ENCODE measurements around the gene TRAPPC4.
"Not testable (repeated sequence)": the region's sequence is repeated elsewhere in the genome, so short reads cannot be mapped to it uniquely, and the experiment has no call there.

Gene TRAPPC4

DNA sequence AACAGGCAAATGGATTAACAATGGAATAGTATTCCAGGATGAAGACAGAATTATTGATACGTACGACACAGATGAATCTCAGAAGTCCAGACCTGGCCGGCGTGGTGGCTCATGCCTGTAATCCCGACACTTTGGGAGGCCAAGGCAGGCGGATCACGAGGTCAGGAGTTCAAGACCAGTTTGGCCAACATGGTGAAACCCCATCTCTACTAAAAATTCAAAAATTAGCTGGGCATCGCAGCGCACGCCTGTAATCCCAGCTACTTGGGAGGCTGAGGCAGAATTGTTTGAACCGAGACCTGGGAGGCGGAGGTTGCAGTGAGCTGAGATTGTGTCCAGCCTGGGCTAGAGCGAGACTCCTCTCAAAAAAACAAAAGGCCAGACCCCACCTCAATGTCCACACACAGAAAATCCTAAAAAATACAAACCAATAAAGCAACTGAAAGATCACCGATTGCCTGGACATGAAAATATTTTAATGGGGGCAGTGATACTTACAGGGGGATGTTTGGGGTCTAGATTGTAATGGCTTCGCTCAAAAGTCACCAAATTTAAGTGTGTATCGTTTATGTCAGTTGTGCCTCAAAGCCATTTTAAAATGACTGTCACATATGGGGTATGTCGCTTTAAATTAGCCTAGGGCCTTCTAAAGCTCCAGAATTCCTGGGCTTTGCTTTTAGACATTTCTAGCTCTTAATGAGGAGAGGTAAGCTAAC lies 4.2 kb upstream of the TRAPPC4 start:
- no peak for DNase-seq

DNA sequence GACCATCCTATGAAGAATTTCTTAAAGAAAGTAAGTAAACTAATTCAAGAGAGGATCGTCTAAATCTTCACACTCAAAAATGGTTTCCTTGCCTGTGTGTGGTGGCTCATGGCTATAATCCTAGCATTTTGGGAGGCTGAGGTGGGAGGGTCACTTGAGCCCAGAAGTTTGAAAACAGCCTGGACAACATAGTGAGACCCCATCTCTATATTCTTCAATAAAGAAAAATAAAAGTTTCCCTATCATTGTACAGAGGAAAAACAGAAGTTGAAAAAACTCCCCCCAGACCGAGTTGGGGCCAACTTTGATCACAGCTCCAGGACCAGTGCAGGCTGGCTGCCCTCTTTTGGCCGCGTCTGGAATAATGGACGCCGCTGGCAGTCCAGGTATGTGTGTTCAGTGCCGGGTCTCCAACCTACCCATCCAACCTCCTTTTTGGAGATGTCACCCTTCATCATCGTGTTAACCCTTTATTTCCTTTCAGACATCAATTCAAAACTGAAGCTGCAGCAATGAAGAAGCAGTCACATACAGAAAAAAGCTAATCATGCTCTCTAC lies 3.4 kb upstream of the TRAPPC4 start:
- DNase-seq: no peak

DNA sequence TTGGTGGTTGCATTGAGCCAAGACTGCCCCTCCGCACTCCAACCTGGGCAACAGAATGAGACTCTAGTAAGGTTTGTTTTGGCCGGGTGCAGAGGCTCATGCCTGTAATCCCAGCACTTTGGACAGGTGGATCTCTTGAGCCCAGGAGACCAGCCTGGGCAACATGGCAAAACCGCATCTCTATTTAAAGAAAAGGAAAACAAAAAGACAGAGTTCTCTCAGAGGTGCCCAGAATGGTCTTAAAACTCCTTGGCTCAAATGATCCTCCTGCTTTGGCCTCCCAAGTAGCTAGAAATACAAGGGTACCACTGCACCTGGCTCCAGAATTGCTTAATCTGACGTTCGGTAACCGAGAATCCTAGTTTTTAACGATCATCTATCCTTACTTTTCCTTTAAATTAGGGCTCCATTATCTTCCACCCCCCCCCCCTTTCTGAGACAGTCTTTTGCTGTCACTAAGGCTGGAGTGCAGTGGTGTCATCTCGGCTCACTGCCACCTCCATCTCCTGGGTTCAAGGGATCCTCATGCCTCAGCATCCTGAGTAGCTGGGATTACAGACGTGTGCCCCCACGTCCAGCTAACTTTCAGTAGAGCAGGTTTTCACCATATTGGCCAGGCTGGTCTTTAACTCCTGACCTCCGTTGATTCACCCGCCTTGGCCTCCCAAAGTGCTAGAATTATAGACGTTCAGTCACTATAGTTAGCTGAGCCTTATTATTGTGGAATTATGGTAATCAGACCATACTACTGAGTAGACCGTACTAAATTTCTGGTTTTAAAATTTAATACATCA lies 2.2 kb upstream of the TRAPPC4 start:
- no peak for DNase-seq

DNA sequence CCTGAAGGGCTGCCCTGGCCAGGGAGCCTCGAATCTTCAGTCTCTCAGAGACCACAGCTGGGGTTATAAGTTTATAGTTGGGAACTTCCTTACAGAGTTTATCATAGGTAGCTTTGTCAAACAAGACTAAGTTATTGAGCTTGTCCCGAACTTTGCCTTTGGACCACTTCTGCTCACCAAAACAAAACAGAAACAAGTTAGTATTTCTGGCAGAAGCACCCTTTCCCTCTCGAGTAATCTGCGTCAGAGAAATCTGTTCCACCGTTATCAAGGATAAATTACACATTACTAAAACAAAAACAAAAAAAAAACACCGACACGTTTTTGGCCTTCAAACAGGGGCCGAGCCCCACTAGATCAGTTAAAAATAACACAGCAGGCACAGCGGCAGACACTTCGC lies 1.2 kb upstream of the TRAPPC4 start:
- DNase-seq: not testable (repeated sequence)

DNA sequence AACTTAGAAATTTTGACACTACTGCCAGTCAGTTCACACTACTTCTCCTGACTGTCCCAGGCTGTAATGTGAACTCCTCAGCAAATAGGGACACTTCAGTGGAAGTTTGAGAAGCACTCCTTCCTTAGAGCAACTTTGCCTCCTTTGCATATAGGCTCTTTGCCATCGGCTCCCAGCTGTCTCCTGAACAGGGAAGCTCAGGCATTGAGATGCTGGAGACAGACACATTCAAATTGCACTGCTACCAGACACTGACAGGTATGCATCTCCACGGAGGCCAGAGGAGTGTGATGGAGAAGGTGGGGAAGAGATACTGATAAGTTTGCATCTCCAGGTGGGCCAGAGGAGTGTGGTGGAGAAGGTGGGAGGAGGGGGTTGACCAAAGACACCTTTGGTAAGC lies 1.4 kb downstream of the TRAPPC4 start:
- no peak for DNase-seq

DNA sequence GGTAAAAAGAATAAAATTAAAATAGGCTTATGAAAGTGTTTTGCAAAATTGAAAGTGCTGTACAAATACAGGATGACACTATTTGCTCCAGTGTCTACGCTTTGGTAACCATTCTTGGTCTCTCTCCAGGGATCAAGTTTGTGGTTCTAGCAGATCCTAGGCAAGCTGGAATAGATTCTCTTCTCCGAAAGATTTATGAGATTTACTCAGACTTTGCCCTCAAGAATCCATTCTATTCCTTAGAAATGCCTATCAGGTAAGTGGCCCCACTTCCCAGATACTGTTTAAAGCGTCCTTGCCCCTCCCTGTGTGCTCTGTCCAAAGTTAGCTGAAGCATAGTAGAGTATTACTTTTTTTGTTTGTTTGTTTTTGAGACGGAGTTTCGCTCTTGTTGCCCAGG lies 3.1 kb downstream of the TRAPPC4 start:
- DNase-seq: no peak

DNA sequence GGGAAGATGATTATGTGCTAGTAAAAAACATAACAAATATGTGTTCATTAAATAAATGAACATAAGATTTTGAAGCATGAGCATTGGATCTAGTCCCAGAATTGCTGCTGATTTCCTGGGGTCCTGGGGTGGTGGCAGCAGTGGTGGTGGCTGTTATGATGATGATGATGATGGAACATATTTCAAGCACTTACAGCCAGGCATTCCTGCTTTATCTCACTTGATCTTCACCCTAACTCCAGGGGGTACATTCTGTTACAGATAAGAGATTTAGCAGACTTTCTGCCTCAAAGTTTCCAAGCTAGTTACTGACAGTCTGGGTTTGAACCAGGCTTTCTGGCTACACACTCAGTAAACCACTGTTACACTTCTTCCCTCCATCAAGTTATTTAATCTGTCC lies 5.2 kb downstream of the TRAPPC4 start:
- no peak for DNase-seq

DNA sequence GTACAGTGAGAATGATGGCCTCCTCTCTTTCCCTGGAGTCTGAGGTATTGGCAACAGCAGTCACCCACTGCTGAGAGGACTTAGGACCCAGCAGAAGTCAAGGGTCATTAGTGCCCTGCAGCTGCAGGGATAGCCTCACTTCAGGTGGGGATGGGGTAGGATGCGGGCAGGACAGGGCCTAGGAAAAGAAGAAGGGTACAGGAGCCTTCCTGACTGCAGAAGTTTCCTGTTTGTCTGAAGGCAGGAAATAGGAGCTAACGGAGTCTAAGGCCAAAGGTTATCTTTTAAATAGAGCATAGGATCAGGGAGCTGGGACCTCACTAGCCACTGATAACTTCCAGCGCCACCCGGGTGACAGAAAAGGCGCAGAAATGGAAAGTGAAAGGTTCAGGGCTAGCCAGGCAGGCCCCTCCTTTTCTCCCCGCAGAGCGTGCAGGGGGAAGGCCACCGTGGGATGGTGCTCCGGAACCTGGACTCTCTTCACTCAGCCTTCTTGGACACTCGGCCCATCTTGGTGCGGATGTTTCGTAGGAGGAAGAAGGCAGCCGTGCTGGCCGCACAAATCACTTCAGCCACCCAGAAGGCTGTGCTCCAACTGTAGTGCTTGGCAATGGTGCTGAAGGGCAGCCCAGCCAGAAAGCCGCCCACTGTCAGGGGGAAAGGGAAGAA lies 6.0 kb downstream of the TRAPPC4 start:
- DNase-seq: no peak

DNA sequence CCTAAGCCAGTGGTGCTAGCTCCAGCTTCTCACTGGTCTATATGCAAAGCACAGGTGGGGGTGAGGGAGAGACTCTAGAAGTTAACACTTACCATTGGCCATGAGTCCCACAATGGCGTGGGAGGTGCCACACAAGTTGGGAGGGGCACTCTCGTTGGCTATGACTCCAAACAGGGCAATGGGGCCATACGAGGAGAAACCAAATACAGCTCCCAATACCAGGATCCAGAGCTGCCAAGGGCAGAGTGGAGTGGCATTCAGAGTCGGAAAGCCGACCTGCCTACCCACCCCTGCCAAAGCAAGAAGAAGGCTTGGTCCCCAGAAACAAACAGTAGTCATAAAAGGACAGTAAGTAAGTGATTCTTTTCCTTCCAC lies 6.5 kb downstream of the TRAPPC4 start:
- DNase-seq: no peak

DNA sequence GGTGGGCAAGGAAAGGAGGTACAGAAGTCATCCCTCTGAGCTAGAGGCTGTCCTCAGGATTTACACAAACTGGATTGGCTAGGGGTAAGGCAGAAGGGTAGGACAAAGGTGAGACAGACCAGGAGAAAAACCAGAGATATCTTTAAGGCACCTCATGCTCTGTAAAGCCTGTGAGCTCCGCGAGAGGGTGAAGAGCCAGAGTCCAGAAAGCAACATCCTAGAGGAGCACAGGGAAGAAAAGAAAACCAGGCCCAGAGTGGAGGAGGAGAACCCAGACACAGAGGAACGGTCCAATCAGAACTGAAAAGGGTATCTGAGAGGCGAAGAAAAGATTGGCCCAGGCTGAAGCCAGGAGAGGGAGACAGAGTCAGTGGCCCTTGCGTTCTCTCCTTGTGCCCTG lies 7.0 kb downstream of the TRAPPC4 start:
- DNase-seq: no peak

DNA sequence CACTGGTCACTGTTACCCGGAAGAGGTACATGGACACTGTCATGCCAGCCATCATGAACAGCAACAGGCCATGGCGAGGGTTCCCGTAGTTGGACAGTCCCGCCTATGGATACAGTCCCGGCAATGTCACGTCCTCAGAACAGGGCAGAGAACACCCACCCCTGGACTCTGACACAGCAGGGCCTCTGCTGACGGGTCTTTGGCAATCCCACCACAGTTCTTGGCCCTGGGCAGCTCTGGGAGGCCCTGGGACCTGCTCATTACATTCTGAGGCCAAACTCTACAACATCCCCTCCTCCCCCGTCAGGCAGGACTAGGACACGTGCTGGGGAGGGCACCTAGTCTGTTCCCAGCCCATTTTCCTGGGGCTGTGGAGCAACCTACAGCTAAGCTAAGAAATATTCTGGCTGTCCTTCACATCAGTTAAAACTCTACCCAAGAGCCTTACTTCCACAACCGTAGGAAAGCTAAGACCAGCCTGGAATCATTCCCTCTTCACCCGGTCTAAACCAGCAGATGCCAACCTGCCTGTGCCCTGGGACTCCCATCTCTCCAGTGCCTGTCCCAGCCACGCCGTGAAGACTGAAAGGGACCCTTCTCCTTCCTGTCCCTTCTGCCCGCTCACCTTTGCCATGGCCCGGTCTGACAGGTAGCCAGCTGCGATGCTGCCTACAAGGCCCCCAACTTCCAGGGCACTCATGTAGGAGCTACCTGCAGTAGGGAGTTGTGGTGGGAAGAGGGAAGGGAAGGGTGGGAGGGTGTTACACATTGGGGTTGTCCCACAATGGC lies 7.6 kb downstream of the TRAPPC4 start:
- DNase-seq: no peak

DNA sequence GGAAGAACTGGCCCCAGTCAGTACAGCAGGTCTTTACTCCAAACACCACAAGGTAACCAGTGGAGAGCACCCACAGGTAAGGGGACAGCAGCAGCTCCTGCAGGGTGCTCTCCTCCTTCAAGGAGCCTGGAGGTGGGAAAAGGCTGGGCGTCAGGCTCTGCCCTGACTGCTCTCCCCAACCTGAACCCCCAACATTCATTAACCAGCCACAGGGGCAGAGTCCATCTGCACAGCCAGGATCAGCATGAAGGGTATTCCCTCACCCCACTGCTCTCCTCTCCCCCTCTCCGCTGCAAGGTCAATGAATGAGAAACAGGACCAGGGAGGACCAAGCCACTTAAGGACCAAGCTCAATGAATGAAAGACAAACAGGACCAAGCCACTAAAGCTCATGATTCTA lies 8.4 kb downstream of the TRAPPC4 start:
- DNase-seq: no peak

DNA sequence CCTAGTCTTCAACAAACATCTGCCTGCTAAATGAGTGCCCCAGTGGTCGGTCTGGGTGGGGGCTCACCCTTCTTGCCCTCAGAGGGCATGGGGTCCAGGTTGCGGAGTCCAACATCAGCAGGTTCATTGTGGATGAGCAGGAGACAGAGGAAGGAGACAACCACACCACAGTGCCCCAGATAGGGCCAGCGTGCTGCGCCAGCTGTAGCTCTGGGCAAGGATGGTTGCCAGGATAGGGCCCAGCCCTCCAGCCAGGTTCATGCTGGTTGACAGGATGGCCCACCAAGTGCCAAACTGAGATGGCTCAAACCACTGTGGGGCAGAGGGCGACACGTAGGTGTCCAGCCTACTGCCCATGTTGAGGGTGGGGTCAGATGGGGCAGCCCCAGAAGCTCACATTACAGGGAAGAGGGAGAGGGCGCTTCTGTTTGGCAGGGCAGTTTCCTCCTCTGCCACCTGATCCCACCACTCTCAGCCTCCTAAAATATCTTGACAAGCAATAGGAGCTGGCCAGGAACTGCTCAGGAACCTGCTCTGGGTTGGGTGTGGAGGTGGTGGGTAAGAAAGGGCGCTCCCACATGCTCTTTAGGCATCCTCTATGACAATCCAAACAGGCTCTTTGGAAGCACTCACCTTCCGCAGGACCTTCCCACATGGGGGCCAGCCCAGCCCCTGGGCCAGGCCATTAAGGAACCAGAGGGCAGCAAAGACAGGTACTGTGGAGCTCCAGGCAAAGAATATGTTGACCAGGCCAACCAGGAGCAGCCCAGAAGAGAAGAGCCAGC lies 9.2 kb downstream of the TRAPPC4 start:
- DNase-seq: no peak

DNA sequence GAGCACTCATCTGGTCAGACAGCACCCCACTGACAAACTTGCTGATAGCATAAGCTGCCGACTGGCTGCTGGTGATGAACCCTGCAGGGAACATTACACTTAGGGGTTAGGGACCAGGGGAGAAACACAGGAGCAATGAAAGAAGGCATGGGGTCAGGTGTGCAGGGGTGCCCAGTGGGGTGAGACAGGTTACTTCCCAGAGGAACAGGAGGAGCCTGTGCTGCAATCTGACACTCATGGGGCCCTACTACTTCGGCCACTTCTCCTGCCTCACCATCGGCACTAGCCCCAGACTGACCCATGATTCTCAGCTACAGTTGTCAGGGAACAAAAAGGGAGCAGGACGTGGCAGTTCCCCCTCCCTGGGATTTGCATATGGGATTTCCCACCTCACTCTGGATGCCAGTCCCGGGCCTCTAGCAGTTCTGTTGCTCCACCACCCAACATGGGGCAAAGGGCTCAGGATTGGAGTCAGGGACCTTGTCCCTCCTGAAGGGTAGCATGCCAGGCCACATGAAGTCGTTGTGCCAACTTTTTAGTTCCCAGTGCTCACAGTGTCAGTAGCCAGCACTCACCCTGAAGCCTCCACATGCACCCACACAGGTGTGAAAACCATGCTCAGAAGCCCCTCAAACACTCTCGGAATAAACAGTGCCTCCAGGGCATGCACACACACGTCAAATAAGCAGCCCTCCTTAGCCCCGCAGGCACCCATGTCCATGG lies 9.9 kb downstream of the TRAPPC4 start:
- no peak for DNase-seq

DNA sequence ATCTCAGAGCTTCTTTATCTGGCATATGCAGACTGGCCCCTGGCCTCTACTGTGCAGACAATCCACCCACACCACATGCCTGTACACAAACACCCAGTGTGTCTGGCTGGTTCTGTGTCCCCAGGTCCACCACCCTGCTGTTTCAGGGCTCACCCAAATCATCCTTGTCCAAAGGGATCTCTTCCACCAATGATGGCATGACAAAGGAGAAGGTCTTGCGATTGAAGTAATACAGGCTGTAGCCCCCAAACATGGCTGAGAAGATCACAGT lies 10.4 kb downstream of the TRAPPC4 start:
- DNase-seq: no peak

DNA sequence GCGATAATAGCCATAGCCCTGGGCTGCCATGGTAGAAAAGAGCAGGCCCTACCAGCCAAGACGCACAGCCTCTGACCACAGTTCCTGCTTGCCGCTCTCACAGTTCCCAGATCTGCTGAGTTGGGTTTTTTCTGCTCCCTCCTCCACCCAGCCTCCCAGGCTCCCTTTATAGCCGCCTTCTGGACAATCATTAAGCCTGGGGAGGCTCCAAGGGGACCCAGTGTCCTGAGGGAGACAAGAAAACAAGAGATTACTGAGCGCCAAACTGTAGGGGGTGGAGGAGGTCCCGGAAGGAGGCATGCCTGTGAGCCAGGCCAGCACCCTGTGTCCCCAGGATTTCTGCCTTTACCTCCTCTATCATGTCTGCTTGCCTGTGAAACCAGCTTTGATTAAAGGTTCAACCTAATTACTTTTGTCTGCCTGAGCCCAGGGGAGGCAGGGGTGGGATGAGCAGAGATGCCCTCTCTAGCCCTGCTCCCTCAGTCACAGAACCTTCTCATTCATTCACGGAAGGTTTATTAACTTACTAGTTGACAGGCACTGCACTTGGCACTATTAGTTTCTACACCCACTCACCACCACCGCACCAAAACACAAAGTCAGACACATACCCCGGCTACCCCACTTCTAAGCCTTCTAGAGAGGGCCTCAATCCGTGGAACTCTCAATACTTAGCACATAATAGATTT lies 10.9 kb downstream of the TRAPPC4 start:
- DNase-seq: no peak

DNA sequence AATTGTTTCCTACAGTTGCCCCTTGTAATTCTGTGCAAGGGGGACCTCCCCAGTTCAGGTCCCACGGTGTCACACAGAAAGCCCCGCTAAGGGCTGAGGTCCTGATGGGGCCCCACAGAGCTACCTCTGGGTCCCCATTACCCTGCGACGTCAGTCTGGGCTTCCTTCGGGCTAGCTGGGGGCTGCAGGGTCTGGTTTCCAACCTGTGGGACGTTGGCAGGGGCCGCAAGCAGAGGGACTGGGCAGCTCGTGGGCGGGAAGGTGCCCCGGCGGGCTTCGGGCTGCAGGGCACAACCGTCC lies 11.4 kb downstream of the TRAPPC4 start:
- DNase-seq: no peak

DNA sequence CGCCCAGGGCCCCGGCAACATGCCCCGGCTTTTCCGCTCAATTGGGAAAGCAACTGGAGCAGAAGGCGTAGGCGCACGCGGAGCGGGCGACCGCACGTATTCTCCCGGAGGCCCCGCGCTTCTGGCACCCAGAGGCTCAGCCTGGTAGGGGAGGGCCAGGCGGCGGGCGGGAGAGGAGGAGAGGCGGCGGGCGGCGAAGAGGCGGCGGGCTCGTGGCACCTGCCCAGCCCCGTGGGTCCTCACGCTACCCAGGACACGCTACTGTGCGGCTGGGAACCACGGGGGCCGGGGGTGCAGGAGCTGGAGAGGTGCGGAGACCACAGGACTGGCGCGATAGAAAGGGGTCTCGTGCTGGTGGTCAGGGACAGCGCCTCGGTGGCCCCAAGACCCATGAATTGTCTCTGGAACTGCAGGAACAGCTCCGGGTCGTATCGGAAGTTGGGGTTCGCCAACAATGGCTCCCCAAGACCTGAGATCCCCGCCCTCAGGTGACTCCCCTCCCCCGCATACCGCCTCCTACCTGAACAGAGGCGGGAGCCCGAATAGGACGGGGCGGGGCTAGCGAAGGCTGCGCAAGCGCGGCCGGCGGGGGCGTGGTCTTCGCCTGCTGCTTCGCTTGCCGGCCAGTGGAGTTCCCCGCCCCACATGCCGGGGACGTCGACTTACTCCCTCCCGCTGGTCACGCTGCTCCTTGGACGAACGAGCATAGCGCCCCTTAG lies 11.9 kb downstream of the TRAPPC4 start, which contains the start of gene SLC37A4:
Gene SLC37A4, minus strand, starts transcription at position 549 of the 719 bp plus-strand sequence.
- peak; percentile 97 for DNase-seq

DNA sequence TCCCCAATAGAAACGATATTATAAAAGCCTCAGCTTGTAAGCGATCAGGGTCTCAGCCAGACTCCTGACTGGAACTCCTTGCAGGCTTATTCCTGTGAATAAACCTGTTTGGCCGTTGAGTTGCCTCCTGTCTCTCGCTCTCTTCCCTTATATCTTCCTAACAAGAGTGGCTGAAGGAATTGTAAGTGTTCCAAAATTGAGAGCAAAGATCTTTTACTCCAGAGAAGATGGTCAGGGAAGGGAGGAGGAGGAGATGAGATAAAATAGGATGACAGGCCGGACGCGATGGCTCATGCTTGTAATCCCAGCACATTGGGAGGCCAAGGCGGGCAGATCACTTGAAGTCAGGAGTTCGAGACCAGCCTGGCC lies 13.3 kb downstream of the TRAPPC4 start:
- no peak for DNase-seq

DNA sequence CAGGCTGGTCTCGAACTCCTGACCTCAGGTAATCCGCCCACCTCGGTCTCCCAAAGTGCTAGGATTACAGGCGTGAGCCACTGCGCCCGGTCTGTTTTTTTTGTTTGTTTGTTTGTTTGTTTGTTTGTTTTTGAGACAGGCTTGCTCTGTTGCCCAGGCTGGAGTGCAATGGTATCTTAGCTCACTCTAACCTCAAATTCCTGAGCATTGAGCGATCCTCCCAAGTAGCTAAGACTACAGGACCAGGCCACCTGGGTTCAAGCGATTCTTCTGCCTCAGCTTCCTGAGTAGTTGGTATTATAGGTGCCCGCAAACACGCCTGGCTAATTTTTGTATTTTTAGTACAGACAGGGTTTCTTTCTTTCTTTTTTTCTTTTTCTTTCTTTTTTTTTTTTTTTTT lies 14.9 kb downstream of the TRAPPC4 start:
- not testable (repeated sequence) for DNase-seq

DNA sequence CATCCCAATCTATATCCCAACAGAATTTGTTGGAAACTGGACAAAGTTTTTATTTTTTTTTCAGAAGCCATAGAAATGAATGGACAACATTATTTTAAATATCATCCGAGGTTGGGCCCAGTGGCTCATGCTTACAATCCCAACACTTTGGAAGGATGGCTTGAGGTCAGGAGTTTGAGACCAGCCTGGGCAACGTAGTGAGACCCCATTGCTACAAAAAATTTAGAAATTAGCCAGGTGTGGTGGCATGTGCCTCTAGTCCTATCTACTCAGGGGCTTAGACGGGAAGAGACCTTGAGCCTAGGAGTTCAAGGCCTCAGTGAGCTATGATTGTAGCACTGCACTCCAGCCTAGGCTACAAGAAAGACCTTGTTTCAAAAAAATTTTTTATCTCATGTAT lies 16.2 kb downstream of the TRAPPC4 start:
- no peak for DNase-seq
